GM18873 (cell line): ENCODE measurements around the gene P2RX2.
"Not testable (repeated sequence)": the region's sequence is repeated elsewhere in the genome, so short reads cannot be mapped to it uniquely, and the experiment has no call there.

Experiments
- ATAC-seq: cut with Tn5 transposase; IDR thresholded peaks from one replicate; pipeline ENCODE4 v1.9.1; 2021; ENCODE audit warnings: mild to moderate bottlenecking, moderate library complexity, moderate number of reproducible peaks; ENCODE audit not compliant: unreplicated experiment, low FRiP score

P2RX2 gene

DNA sequence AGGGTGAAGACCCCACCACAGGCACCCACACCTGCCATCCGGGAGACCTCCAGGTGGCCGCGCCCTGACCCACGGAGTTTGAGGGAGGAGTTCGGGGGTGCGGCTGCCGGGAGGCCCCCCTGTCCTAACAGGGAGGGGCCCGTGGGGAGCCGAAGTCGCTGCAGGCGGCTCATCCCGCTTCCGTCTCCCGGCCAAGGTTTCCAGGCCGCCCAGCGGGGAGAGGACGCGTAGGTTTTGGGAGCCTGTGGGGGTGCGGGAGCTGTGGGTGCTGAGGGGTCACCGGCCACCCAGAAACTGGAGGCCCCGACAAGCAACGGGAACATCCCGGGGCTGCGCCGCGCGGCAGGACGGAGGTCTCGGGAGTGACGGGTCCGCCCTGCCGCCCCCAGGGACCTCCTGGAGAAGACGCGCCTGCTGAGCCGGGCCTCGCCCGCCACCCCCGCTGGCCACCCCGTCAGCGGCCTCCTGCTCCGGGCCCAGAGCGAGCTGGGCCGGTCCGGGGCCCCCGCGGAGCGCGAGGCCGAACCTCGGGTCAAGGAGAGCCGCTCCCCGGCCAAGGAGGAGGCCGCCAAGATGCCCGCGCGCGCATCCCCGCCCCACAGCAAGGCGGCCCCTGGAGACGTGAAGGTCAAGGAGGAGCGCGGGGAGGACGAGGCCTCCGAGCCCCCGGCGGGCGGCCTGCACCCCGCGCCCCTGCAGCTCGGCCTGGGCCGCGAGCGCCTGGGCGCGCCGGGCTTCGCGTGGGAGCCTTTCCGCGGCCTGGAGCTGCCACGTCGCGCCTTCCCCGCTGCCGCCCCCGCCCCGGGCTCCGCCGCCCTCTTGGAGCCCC lies 35.8 kb upstream of the P2RX2 start:
- ATAC-seq = no peak

DNA sequence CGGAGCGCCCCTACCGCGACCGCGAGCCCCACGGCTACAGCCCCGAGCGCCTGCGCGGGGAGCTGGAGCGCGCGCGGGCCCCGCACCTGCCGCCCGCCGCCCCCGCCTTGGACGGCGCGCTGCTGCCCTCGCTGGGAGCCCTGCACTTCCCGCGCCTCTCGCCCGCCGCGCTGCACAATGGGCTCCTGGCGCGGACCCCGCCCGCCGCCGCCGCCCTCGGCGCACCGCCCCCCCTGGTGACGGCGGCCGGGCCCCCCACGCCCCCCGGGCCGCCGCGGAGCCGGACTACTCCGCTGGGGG lies 35.2 kb upstream of the P2RX2 start:
- ATAC-seq = no peak

DNA sequence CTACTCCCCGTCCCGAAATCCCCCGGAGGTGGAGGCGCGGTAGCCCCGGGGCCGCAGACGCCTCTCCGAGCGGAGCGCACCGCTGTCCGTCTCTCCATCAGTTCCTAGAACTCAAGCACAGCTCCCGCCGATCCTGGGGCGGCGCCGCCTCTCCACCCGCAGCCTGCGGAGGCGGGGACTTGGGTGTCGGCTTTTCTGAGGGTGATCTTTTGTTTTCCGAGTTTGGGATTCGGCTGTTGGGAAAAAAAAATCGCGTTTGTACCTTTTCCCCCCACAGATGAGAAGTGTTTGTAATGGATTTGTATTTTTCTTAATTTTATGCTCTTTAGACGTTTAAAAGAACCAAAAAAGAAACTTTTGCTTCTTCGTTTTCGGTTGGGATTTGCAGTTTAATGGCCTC lies 34.8 kb upstream of the P2RX2 start:
- no peak for ATAC-seq

DNA sequence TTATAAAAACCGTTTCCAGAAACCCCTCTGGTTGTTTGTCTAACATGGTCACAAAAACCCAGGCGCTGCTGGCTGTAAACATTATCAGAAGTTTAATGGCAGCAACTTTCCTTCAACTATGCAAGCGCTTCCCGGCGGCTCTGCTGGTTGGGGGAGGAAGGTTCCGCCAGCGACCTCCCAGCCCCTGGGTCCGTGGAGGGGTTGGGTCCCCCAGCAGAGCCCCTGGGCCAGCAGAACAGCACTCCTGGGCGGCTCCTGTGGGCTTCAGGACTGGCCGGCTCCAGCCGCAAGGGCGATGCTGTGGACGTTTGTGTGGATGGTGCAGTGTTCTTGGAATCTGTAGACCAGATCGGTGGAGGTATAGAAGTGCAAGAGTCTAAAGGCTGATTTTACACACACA lies 34.1 kb upstream of the P2RX2 start:
- ATAC-seq = no peak

DNA sequence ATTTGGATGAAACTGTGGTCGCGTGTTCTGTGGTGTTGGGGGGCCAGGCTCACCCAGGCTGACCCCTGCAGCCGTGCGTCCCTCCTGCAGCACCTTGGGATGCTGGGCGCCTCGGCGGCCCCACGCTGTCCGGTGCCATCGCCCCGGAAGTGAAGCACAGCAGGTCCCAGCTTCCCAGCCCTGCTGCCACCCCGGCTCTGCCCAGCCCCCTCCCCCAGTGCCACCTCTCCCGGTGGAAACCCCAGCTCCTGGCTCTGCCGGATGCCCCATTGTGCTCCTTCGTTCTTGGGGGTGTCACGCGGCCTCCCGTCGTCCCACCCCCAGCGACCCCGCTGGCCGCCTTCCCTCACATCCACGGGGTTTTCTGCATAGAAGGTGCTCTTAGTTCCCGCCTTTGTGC lies 33.4 kb upstream of the P2RX2 start:
- no peak for ATAC-seq

DNA sequence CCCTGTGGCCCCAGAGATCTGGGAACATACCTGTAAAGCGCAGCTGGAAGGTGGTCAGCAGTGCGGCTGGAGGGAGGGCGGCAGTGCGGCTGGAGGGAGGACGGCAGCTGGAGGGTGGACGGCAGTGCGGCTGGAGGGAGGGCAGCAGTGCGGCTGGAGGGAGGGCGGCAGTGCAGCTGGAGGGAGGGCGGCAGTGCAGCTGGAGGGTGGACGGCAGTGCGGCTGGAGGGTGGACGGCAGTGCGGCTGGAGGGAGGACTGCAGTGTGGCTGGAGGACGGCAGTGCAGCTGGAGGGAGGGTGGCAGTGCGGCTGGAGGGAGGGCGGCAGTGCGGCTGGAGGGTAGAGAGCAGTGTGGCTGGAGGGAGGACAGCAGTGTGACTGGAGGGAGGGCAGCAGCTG lies 31.6 kb upstream of the P2RX2 start:
- no peak for ATAC-seq

DNA sequence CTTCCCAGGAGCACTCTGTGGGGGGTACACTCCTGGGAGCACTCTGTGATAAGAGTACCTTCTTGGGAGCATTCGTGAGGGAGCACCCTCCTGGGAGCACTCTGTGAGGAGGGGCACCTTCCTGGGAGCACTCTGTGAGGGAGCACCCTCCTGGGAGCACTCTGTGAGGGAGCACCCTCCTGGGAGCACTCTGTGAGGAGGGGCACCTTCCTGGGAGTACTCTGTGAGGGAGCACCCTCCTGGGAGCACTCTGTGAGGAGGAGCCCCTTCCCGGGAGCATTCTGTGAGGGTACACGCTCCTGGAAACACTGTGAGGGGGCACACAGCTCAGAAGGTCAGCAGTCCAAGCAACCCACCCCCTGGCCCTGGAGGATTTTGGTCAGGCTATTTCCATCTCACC lies 30.8 kb upstream of the P2RX2 start:
- no peak for ATAC-seq

DNA sequence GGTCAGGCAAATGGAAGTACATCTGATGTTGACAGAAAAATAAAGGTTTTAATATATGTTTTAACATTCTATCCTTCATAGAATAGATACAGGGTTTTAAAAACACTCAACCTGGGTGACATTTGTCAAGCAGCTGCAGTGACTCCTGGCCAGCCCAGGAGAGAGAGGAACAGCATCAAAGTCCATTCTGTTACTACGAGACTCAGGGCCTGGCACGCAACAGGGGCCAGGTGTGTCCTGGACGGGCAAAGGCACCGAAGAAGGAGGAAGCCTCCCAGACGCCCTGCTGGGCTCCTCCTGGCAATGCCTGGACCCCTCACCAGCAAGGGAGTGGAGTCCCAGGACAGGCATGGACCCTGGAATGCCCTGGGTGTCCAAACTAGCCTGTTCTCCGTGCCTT lies 30.3 kb upstream of the P2RX2 start:
- ATAC-seq = no peak

DNA sequence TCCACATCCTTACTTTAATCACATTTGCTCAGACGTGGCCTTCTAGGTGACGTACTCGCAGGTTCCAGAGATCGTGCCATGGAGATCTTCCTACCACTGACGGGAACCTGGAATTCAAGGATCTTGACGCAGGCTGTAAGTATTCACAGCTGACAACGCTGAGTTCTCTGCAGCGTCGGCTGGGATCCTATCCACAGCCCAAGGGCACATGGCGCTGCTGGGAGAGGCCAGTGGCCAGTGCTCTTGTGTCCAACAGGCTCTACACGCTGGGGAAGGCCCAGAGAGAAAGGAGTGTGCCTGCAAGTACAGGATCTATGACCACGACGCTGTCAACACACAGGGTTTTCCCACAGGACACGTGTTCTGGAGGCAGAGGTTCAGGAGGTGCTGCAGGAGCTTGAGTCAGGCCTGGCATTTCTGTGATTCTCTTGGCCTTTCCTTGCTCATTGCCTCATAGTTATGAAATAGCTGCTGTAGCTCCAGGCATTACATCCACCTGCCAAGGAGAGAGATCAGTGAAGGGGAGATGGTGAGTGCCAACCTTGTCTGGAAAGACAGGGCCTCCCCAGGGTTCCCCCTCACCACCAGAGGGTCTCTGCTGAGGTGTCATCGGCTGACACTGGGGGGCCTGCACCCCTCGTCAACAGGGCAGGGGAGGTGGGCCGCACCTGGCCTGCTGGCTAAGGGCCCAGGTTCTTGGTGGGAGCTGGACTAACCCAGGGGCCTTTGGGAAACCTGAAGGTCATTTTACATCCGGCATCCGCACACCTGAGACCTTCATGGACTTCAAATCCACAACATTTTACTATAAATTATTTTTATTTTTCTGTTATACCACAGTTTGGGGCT lies 29.5 kb upstream of the P2RX2 start:
- no peak for ATAC-seq

DNA sequence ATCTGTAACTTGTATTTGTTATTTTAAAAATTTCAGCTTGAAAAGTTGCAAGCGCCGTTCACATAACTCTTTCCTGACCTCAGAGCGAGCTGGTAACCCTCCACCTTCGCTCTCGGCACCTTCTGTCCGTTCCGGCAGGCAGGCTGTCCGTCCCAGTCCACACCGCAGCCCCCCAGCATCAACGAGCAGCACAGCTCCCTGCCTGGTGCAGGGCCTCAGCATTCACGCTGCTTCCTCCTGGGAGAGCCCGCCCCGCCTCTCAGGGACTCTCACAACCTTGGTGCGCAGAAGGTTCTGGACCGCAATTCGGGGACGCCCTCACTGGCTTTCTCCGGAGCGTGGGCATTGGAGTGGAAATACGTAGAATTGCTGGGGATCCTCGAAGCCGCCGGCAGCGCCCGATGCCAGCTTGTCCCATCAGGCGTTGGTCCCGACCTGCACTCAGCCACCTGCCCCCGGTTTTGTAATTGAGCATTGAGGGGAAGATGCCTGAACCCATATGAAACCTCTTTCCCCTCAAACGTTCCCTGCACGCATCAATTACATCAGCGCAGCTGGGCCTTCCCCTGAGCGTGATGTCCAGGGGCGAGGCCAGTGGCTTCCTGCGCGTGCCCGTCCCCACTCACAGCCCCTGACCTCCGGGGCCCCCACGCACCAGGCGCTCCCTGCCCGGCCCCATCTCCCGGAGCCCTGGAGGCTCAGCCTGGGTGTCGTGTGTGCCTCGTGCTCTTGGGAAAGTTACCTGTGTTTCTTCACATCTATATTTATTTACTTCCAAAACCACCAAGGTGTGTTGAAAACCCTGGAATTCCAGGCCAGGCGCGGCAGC lies 27.3 kb upstream of the P2RX2 start:
- no peak for ATAC-seq

DNA sequence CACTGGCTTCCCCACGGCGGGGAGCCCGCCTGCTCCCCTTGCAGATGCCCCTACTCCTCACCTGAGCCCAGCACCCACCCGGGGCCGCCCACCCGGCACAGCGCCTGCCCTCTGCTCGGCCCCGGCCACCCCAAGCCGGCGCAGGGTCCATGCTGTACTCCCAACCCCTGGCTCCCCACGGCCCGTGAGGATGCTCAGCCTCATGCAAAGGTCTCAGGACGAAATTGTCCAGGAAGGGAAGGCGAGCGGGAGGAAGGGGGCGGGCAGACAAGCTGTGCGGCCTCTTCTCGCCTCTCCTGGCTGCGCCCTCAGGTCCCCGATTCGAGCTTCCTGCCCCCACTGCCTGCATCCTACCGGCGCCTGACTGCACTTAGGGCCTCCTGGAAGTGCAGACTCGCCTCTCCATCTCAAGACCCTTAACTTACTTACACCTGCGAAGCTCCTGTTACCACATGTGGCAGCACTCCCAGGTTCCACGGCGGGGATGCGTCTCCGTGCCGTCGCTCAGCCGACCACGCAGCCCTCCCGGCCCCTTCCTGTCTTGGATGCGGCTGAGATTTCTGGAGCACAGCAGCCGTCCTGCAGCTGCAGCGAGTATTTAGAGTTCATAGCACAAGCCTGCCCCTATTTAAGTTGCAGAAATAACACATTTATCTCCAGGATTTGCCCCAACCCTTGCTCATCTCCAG lies 26.1 kb upstream of the P2RX2 start:
- no peak for ATAC-seq

DNA sequence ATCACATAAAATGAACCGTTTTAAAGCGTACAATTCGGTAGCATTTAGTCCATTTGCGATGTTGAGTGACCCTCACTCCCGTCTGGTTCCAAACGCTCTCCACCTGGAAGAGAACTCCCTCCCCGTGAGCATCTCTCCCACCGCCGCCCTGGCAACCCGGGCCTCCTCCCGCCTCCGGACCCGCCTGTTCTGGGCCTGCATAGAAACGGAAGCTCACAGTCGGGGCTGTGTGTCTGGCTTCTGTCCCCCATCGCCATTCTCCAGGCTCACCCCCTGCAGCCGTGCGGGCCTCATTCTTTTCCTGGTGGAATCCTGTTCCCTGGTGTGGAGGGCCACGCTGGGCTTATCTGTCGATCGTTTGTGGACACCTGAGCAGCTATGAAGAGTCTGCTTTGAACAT lies 25.5 kb upstream of the P2RX2 start:
- no peak for ATAC-seq

DNA sequence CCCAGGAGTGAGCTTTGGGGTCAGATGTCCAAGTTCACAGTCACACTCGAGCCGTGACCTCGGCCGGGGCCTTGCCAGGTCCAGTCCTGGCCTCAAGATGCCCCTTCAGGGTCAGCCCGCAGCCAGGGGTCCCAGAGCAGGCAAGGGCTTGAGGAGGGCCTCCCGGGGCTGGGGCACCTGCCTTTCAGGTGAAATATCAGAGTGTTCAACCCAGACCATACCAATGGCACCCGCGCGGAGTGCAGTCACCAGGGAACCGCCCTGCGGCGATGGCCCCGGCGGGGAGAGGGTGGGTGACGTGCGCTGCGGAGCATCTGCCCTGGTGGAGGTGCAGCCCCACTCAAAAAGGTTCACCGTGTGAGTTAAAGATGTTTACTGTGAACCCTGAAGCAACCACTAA lies 25.1 kb upstream of the P2RX2 start:
- no peak for ATAC-seq

DNA sequence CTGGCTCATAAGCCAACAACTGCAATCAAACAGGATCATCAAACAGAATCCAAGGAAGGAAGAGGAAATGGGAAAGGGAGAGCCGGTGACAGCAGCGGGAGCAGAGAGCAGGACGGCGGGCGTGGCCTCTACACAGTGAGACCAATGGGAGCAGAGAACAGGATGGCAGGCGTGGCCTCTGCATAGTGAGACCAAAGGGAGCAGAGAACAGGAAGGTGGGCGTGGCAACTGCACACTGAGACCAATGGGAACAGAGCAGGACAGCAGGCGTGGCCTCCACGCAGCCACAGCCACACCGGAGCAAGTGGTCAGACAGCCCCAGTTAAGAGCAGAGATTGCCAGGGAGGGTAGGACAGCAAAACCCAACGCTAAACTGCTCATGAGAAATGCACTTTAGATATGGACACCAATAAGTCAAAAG lies 24.6 kb upstream of the P2RX2 start:
- no peak for ATAC-seq

DNA sequence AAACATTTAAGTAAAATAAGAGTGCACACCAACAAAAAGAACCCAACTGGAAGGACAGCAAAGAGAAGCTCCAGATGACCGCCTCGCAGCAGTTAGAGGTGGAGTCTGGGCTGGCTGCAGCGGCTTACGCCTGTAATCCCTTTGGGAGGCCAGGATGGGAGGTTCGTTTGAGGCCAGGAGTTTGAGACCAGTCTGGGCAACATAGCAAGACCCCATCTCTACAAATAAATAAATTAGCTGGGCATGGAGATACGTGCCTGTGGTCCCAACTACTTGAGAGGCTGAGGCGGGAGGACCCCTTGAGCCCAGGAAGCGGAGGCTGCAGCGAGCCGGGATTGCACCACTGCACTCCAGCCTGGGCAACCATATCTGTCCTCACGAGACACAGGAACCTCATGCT lies 23.4 kb upstream of the P2RX2 start:
- no peak for ATAC-seq

DNA sequence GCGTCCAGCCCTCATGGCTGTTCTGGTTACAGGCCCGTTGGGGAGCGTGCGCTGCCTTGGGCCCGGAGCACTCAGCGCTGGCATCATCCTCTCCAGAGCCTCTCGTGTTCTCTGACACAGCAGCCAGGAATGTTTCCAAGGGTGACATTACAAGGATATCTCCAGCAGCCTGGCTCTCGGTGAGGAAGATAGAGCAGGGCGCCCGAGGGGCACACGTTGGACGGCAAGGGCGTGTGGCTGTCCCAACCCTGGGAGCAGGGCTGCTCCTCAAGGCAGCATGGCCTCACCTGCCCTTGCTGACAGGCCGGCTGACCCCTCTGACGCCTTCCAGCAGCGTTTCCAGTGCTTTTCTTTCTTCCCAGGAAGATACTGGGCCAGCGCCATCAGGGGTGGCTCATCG lies 22.6 kb upstream of the P2RX2 start:
- ATAC-seq = no peak

DNA sequence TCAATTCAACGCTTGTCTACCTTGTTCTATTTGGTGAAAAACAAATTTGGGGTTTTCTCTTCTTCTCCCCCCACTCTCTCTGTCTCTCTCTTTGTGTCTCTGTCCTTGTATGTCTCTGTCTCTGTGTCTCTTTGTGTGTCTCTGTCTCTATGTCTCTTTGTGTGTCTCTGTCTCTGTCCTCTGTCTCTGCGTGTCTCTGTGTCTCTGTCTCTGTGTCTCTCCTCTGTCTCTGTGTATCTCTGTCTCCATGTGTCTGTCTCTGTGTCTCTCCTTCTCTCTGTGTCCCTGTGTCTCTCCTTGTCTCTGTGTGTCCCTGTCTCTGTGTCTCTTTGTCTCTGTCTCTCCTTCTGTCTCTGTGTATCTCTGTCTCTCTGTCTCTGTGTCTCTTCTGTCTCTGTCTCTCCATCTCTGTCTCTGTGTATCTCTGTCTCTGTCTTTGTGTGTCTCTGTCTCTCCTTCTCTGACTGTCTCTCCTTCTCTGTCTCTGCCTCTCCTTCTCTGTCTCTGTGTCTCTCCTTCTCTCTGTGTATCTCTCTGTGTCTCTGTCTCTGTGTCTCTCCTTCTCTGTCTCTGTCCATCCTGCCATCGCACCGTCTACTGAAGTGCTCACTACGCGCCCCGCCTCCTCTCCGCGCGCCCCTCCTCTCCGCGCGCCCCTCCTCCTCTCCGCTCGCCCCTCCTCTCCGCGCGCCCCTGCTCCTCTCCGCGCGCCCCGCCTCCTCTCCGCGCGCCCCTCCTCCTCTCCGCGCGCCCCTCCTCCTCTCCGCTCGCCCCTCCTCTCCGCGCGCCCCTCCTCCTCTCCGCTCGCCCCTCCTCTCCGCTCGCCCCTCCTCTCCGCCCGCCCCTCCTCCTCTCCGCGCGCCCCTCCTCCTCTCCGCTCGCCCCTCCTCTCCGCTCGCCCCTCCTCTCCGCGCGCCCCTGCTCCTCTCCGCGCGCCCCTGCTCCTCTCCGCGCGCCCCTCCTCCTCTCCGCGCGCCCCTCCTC lies 21.0 kb upstream of the P2RX2 start:
- ATAC-seq = no peak

DNA sequence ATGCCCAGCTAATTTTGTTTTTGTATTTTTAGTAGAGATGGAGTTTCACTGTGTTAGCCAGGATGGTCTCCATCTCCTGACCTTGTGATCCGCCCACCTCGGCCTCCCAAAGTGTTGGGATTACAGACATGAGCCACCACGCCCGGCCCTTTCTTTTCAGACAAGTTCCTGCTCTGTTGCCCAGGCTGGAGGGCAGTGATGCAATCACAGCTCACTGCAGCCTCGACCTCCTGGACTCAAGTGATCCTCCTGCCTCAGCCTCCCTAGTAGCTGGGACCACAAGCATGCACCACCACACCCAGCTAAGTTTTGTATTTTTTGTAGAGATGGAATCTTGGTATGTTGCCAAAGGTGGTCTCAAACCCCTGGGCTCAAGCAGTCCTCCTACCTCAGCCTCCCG lies 19.1 kb upstream of the P2RX2 start:
- ATAC-seq = not testable (repeated sequence)
